ENCODE measurements around the gene NTN3.
A peak's percentile ranks its signal among the peaks of the same experiment; 100 is the strongest.

NTN3 gene

DNA sequence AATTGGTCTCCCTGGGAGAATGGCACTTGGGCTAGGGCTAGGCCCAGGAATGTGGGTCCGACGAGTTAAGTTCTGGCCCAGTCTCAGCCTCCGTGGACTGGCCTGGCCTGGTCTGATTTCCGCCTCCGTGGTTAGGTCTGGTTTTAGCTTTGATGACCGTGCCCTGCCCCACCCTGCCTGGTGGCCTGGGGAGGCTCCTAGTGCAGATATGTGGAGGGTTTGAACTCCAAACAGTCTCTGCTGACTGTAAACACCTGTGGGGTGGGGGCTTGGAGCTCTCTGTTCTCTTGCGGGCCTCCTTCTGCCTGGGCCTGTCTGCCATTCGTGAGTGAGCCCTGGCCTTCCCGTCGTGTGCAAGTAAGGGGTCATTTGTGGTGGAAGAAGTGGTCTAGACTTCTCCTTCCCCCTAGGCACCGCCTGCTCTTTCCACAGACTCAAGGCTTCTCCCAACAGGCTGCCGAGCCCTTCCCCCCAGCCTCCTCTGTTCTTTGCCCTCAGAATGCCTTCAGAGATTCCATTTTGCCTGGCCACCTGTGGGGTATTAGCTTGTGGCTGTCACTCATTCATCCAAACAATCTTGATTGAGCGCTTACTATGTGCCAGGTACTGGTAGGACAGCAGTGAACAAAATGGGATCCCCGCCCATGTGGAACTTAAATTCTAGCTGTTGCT is 44.2 kb downstream of the NTN3 start:
- DNase-seq: no peak

DNA sequence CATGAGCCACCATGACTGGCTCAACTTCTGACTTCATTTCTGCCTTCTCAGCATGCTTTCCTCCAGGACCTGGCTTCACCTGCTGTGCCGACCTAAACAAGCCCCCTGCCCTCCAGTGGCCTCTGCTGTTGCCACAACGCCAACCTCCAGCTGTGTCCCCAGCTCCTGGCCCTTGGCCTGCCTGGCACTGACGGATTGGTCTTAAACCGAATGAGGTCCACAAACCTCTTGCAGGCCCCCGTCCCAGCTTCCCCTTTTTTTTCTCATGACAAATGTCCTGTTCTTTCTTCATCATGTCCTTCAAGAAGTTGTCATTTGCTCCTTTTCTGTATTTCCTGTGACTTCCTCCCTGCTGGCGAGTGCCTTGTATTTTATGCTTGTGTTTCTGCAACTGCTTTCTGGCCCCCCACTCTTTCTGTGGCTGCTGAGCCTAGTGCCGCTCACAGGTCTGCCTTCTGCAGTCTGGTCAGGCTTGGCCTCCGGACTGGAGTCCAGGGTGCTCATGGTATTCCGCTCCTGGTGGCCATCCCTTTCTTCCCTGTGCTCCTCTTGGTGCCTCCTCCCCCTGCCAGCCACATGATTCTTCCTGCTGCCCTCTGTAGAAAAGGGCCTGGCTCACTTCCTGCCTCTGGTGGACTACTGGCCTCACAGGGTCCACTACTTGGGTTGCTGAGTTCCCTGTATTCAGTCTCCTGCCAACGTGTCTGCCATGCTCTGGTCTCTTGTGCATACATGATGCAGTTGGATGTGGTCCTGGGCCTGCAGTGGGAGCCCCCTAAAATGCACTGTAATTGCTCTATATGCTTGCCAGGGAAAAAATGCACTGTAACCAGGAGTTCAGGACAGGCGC is 45.5 kb downstream of the NTN3 start:
- DNase-seq: no peak

- no peak for DNase-seq
These were observed 47.0 kb downstream of the NTN3 start for GRCh38 chr16:2517954-2518605.

GRCh38 chr16:2518823-2519710 is 48.0 kb downstream of the NTN3 start:
- no peak for DNase-seq

GRCh38 chr16:2519711-2520080 is 48.6 kb downstream of the NTN3 start:
- no peak for DNase-seq

DNA sequence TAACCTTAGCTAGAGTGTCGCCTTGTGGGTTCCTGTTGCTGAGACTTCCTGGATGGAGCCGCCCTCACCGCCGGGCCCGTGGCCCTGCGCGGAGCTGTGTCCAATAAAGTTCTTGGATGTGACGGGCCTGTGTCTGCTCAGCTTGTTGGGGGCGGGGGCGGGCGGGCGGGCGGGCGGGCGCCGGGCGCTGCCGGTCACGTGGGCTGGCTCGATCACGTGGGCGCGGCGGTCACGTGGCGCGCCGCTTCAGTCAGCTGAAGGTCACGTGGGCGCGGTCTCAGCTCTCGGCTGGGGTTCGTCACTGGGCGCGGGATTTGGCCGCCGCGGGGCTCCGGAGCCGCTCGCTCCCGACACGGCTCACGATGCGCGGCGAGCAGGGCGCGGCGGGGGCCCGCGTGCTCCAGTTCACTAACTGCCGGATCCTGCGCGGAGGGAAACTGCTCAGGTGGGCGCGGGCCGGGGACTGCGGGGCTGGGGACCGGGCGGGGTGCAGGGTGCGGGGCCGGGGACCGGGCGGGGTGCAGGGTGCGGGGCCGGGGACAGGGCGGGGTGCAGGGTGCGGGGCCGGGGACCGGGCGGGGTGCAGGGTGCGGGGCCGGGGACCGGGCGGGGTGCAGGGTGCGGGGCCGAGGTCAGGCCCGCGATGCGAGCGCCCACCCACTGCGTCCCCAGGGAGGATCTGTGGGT is 49.1 kb downstream of the NTN3 start, which contains the start of gene AMDHD2:
AMDHD2 (plus strand) TSS at position 275 of the 687 bp plus-strand sequence; CDS start at position 363, 88 bp downstream.
- peak; percentile 71 for DNase-seq

DNA sequence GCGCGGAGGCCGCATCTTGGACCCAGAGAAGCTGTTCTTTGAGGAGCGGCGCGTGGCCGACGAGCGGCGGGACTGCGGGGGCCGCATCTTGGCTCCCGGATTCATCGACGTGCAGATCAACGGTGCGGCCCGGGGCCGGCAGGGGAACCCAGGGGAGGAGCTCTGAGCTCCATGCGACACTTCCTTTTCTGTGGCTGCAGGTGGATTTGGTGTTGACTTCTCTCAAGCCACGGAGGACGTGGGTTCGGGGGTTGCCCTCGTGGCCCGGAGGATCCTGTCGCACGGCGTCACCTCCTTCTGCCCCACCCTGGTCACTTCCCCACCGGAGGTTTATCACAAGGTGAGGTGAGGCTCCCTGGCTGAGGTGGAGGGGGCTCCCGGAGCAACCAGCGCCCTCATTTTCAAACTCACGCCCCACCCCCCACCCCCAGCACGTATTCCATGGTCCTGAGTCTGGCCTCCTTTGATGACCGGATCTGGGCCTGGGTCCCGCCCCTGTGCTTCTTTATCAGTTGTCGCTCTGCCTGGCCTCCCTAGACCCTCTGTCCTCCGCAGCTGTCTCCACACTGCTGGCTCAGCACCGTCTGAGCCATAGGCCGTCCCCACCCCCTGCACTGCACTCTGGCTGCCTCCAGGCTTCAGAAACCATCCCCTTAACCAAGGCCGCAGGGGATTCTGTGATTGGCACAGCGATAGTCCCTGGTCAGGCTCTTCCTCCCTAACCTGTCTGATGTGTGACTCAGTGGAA is 49.9 kb downstream of the NTN3 start:
- DNase-seq: no peak
